AG09319 (cell line): Measurements from ENCODE around the gene C5AR1.

ENCODE experiments used
- DNase-seq: peaks from one replicate; pipeline ENCODE4 v3.0.0-alpha.2; 2010; ENCODE audit warnings: low read depth; ENCODE audit errors: extremely low read depth
- CTCF ChIP-seq: IDR thresholded peaks from 2 replicates; pipeline ENCODE4 v1.5.1; 2011; ENCODE audit warnings: low read depth, mild to moderate bottlenecking, inconsistent platforms, low read length, moderate library complexity

The C5AR1 gene

GRCh38 chr19:47350630-47351029, 41.0 kb downstream of the C5AR1 start:
- TF ChIP-seq CTCF: no peak

DNA sequence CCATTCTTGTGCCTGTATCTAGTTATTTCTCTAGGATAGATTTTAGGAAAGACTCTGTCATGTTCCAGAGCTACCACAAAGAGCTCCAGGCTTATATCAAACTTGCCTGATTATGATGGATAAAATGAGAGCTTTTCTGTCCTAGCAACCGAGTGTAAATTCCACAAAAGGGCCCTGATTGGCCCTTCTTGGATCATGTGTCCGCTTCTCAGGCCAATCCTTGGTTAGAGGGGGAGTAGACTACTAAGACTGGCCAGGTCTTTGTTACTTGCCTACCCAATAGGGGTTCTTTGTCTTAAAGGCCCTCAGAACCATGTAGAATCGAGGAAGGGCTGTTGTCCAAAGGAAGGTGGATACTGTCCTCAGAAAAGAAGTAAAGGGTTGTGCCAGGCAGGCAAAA, 41.9 kb downstream of the C5AR1 start:
- no peak for DNase-seq
- no peak for TF ChIP-seq CTCF

More at GRCh38 chr19:47350630-47351029, 41.0 kb downstream of the C5AR1 start:
- DNase-seq: no peak

DNA sequence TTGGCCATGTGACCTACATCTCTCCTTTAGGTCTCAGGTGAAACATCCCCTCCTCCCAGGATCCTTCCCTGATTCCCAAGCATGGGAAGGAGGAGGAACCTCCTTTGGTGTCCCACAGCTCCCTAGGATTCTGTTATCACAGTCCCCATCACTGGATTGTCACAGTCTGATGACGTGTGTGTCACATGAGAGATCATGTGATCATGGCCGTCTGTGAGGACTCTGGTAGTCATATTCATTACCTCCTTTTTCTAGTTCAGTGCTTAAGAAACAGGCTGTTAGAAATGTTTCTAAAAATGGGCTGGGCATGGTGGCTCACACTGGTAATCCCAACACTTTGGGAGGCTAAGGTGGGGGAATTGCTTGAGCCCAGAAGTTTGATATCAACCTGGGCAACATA, 42.4 kb downstream of the C5AR1 start:
- no peak for DNase-seq
- no peak for TF ChIP-seq CTCF

- no peak for TF ChIP-seq CTCF
- no peak for DNase-seq
These were observed 43.6 kb downstream of the C5AR1 start for GRCh38 chr19:47353307-47353712.

DNA sequence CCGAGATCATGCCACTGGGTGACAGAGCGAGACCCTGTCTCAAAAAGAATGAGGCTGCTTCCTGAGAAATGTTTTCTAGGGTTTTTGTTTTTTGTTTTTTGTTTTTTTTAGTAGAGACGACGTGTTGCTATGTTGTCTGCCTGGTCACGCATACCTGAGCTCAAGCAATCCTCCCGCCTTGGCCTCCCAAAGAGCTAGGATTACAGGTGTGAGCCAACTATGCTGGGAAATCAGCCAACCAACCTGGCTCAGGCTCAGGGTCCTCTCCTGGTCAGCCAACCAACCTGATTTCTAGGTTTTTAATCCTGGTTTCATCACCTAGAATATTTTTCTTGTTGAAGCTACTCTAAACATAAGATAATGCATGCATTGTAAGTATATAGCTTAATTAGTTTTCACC, 47.2 kb downstream of the C5AR1 start:
- DNase-seq: no peak
- no peak for TF ChIP-seq CTCF

DNA sequence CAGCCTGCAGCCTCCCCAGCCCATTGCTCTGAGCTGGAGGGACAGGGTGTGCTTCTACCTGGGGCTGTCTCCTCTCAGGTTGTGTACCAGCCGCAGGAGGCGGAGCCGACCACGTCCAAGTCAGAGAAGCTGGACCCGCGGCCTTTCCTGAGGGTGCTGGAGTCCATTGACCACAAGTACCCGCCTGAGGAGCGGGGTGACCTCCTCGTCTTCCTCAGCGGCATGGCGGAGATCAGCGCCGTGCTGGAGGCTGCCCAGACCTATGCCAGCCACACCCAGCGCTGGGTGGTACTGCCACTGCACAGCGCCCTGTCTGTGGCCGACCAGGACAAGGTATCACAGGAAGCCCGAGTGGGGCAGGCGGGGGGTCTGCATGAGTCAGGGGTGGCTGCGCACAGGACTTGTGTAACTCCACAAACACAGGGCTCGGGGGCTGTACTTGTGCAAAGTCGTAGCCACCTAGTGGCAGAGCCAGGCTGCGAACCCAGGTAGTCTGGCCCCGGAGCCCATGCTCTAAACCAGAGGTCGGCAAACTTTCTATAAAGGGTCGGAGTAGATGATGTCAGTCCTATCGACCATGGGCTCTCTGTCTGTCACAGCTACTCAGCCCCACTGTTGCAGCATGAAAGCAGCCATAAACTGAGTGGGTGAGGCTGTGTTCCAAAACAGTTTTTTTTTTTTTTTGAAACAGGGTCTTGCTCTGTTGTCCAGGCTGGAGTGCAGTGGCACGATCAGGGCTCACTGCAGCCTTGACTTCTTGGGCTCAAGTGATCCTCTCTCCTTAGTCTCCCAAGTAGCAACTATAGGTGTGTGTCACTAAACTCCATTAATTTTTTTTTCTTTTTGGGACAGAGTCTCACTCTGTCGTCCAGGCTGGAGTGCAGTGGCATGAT, 48.4 kb downstream of the C5AR1 start:
- no peak for TF ChIP-seq CTCF
- no peak for DNase-seq

GRCh38 chr19:47358936-47359335, 49.3 kb downstream of the C5AR1 start:
- no peak for TF ChIP-seq CTCF
- DNase-seq: no peak
